Right ventricle myocardium superior (tissue), 1 donor: ENCODE results near the gene ATP6V0A1. TPM values are rescaled to one million over a fixed set of nuclear protein-coding genes. Genes with fewer than 3 reads are reported as not detected.
"Not testable (repeated sequence)": the region's sequence is repeated elsewhere in the genome, so short reads cannot be mapped to it uniquely, and the experiment has no call there.

Source experiments
- ATAC-seq: fragments of 200-7000 bp; cut with Tn5 transposase; one replicate; pipeline ENCODE4 v1.9.1; 2020; ENCODE audit warnings: mild to moderate bottlenecking; ENCODE audit not compliant: poor library complexity
- DNase-seq: peaks from one replicate; pipeline ENCODE4 v3.0.0-alpha.2; 2020
- intact Hi-C: fragments of 100-400 bp; cut with DNase I; formaldehyde crosslinking; loops from one replicate; pipeline ENCODE4 v1.11.2; 2022
- total RNA-seq: library from RNA; stranded (reverse); fragmentation: NEBNext Ultra II Directional; extraction: Animal tissue kit (Norgen Biotek cat#: 25700); gene quantifications from one replicate; pipeline ENCODE4 v1.2.1, GENCODE V29; 2021
- donor health status: DM: no; HTN: yes; CAD: no; lungs with severe emphysema.

Gene ATP6V0A1
- total RNA-seq, 1 donor from 2014 or later: 29.9 TPM

GRCh38 chr17:42527932-42528331 is 69.3 kb downstream of the ATP6V0A1 start:
- DNase-seq (peak; percentile 4), ATAC-seq (no peak)
- intact Hi-C loops: loop anchor here (10.0 kb wide), 1 partner anchor 343 kb away; the partner anchor contains the start of genes HCRT and KCNH4

GRCh38 chr17:42529061-42529460 is 70.4 kb downstream of the ATP6V0A1 start:
- ATAC-seq (no peak), DNase-seq (no peak)
- intact Hi-C loops: loop anchor here (10.0 kb wide), 1 partner anchor 344 kb away; the partner anchor contains the start of genes HCRT and KCNH4

GRCh38 chr17:42530952-42531454 is 72.3 kb downstream of the ATP6V0A1 start:
- intact Hi-C loops: no loop called here
- ATAC-seq (no peak), DNase-seq (no peak)

GRCh38 chr17:42531455-42532354 is 73.0 kb downstream of the ATP6V0A1 start:
- ATAC-seq: peak; percentile 47
- peak; percentile 84 for DNase-seq
- intact Hi-C loops: no loop called here

- intact Hi-C loops: no loop called here
- no peak for DNase-seq
- ATAC-seq: no peak
These were observed 76.7 kb downstream of the ATP6V0A1 start for GRCh38 chr17:42535155-42536047.

- peak; percentile 99 for DNase-seq
- intact Hi-C loops: no loop called here
- peak; percentile 86 for ATAC-seq
These were observed 77.3 kb downstream of the ATP6V0A1 start, which contains the start of gene NAGLU for GRCh38 chr17:42536048-42536371. NAGLU (plus strand) TSS chr17:42536241; CDS start chr17:42536273, 32 bp downstream.

GRCh38 chr17:42536372-42537155 is 77.9 kb downstream of the ATP6V0A1 start:
- intact Hi-C loops: no loop called here
- peak; percentile 92 for DNase-seq
- ATAC-seq: peak; percentile 75

GRCh38 chr17:42537156-42537805 is 78.6 kb downstream of the ATP6V0A1 start:
- ATAC-seq: peak; percentile 5
- intact Hi-C loops: no loop called here
- no peak for DNase-seq

GRCh38 chr17:42537826-42538451 is 79.3 kb downstream of the ATP6V0A1 start:
- DNase-seq: no peak
- ATAC-seq: no peak
- intact Hi-C loops: no loop called here

- DNase-seq (peak; percentile 33), ATAC-seq (no peak)
- intact Hi-C loops: no loop called here
These were observed 79.8 kb downstream of the ATP6V0A1 start for GRCh38 chr17:42538482-42538881.

- ATAC-seq, intact Hi-C loops, DNase-seq: not testable (repeated sequence)
These were observed 81.9 kb downstream of the ATP6V0A1 start for GRCh38 chr17:42540558-42540957.

GRCh38 chr17:42541041-42541833 is 82.6 kb downstream of the ATP6V0A1 start:
- ATAC-seq (no peak), DNase-seq (no peak)
- intact Hi-C loops: no loop called here

- intact Hi-C loops: no loop called here
- peak; percentile 33 for DNase-seq
- no peak for ATAC-seq
These were observed 84.8 kb downstream of the ATP6V0A1 start for GRCh38 chr17:42543190-42544079.

- no peak for ATAC-seq
These were observed 86.2 kb downstream of the ATP6V0A1 start for GRCh38 chr17:42544874-42545283.

GRCh38 chr17:42545755-42546505 is 87.3 kb downstream of the ATP6V0A1 start:
- ATAC-seq, intact Hi-C loops, DNase-seq: not testable (repeated sequence)

More at GRCh38 chr17:42544874-42545283, 86.2 kb downstream of the ATP6V0A1 start:
- no peak for DNase-seq
- intact Hi-C loops: no loop called here
